GM12892 (cell line): ENCODE data around the gene METTL22.

Experiments
- DNase-seq: peaks from one replicate; pipeline ENCODE4 v3.0.0; 2011; ENCODE audit not compliant: insufficient read length
- FAIRE-seq: peaks from 2 replicates; lab custom pipeline; 2011; peaks lifted over from hg19 to GRCh38; lab: Jason Lieb, UNC
- POLR2A ChIP-seq: IDR thresholded peaks from 2 replicates; pipeline ENCODE4 v1.6.1; 2011; ENCODE audit warnings: low read depth, low read length, control low read depth
- POLR2AphosphoS5 ChIP-seq: IDR thresholded peaks from 2 replicates; pipeline ENCODE4 v1.6.1; 2011; ENCODE audit warnings: low read depth, low read length, control low read depth
- TAF1 ChIP-seq: IDR thresholded peaks from 2 replicates; pipeline ENCODE4 v1.6.1; 2011; ENCODE audit warnings: low read depth, mild to moderate bottlenecking, control low read depth, low read length, borderline replicate concordance

The METTL22 gene

DNA sequence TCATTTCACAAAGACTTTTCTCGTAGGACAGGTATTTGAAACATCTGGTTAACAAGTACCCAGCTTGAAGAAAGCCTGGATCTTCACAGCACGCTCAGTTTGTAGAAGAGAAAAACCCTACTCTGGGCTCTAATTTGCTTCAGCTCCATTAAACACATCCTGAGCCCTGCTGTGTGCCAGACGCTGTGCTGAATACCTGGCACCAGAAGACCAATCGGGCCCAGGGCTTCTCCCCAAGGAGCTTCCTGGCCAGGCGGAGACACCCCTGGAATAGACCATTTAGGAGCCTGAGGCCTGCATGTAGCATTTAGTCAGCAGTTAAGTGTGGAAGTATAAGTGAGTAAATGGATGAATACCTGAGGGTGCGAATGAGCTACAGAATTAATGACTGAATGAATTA lies 44.0 kb downstream of the METTL22 start:
- no peak for FAIRE-seq
- TF ChIP-seq POLR2AphosphoS5 (no peak), POLR2A (no peak), TAF1 (no peak)

DNA sequence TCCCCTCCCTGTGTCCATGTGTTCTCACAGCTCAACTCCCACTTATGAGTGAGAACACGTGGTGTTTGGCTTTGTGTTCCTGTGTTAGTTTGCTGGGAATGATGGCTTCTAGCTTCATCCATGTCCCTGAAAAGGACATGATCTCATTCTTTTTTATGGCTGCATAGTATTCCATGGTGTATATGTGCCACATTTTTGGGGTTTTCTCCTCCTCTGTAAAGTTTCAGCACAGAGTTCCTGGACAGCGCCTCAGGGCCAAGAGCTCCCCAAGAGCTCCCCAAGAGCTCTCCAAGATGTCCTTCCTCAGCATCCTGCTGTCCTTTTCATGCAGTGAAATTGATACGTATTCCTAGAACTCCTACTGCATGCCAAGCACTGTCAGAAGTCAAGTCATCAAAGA lies 46.0 kb downstream of the METTL22 start:
- FAIRE-seq: no peak
- TF ChIP-seq POLR2AphosphoS5 (no peak), POLR2A (no peak), TAF1 (no peak)
- DNase-seq: no peak

More for the DNA sequence above, 44.0 kb downstream of the METTL22 start:
- DNase-seq: no peak

DNA sequence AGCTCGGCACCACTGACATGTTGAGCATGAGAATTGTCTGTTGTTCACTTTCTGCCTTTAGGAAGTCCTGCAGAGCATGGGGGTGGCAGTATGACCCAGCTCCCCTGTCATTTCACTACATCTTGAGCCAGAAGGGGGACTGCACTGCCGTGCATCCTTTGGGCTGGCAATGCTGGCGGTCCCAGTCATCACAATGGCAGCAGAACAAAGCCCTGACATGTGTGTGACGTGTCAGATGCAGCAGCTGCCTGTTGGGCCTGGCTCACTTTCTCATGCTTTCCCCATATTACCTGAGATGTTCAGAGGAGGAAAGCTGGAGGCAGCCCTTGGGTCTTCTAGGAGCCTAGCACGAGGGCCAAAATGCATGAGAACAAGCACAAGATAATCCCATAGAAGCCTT lies 46.6 kb downstream of the METTL22 start:
- DNase-seq (no peak), FAIRE-seq (no peak)
- TF ChIP-seq TAF1 (no peak), POLR2AphosphoS5 (no peak)

DNA sequence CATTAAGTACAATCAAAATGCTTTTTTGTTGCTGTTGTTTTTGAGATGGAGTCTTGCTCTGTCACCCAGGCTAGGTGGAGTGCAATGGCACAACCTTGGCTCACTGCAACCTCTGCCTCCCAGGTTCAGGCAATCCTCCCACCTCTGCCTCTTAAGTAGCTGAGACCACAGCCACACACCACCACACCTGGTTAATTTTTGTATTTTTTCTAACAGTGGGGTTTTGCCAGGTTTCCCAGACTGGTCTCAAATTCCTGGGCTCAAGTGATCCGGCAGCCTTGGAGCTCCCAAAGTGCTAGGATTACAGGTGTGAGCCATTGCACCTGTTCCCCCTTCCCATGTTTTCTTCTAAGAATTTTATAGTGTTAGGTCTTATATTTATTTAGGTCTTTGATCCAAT lies 48.0 kb downstream of the METTL22 start:
- TF ChIP-seq POLR2AphosphoS5 (no peak), TAF1 (no peak), POLR2A (no peak)
- FAIRE-seq: no peak

DNA sequence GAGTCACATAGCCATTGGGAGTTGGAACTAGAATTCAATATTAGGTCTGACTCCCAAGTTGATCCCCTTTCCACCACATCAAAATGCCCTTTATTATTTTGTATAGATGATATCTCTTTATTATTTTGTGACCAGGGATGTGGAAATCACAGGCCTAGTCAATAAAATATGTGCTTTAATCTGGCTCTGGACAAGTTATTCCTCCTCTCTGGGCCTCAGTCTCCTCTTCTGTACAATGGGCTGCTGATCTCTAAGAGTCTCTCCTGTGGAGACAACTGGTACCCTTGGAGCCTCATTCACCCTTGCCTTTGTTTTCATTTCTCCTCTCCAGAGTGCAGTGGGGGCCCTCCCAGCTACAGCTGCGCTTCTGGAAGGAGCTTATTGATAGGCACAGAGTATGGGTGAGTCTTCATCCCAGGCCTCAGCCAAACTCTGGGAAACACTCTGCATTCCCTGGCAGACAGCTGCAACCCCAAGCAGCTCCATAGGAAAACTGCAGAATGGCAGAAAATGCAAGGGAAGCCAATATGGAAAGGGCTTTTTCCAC lies 48.6 kb downstream of the METTL22 start:
- TF ChIP-seq POLR2A (no peak), TAF1 (no peak), POLR2AphosphoS5 (no peak)
- DNase-seq: no peak
- no peak for FAIRE-seq

More for the DNA sequence above, 48.0 kb downstream of the METTL22 start:
- no peak for DNase-seq

DNA sequence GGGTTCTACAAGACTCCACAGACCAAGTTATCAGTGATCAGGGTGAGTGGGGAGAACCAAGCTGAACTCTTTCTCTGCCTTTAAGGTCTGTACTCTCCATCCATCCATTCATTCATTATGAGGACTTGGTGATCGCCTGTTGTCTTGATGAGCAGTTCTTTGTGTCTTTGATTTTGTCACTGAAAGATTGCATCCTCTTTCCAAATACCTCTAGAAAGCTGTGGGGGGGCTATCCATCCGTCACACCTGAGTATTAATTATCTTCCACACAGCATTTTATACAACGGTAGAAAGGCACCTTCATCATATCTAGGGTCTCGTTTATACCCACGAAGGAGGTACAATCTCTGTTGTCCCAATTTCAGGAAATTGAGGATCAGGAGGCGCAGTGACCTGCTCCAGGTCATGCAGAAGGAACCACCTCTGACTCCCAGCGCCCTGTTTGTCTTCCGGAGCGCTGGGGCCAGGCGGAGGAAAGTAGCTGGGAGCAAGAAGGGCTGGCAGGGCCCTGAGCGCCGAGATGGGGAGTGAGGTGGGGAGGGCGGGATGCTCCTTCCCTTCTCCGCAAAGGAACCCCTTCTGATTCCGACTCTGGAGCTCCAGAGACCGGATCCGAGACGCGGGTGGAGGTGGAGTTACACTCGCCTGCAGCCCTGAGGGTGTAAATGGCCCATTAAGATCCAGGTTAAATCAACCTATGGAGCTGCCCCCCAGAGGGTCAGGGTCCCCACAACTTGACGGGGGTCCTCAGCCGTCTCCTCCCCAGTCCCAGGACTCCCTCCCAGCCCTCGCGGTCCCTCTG lies 52.3 kb downstream of the METTL22 start:
- DNase-seq: no peak
- TF ChIP-seq POLR2AphosphoS5 (no peak), TAF1 (no peak), POLR2A (no peak)
- no peak for FAIRE-seq

DNA sequence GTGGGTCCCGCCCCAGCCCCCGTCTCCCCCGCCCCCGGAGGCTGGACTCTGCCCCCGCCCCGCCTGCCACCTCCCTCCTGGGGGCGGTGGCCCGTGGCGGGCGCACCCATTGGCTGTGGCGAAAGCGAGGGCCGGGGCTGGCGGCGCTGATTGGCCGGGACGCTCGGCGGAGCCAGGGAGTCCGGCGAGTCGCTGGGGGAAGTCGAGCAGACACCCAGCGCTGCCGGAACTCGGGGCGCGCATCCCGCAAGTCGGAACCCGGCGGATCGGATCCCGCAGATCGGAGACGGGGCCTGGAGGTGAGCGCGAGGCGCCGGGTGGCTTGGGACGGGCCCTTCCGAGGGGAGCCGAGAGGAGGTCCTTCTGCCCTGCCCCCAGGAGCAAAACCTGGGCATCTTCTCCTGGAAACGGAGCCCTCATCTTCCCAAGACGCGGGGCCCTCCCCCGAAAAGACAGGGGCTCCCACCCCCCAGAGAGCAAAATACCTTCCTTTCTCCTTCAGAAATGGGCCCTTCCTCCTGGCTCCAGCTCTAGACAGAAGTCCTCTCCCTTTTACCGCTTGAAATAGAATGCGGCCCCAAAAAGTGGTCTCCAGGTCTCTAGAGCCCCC lies 53.0 kb downstream of the METTL22 start, which contains the start of gene ABAT:
Gene ABAT (plus strand): TSS at position 205 of the 610 bp plus-strand sequence. CDS start 61,123 bp downstream, outside the sequence.
- peak; percentile 77 for FAIRE-seq
- DNase-seq: peak; percentile 98
- TF ChIP-seq POLR2A (peak; percentile 54; the same call in 1 of the 2 replicates), TAF1 (no peak), POLR2AphosphoS5 (no peak)

DNA sequence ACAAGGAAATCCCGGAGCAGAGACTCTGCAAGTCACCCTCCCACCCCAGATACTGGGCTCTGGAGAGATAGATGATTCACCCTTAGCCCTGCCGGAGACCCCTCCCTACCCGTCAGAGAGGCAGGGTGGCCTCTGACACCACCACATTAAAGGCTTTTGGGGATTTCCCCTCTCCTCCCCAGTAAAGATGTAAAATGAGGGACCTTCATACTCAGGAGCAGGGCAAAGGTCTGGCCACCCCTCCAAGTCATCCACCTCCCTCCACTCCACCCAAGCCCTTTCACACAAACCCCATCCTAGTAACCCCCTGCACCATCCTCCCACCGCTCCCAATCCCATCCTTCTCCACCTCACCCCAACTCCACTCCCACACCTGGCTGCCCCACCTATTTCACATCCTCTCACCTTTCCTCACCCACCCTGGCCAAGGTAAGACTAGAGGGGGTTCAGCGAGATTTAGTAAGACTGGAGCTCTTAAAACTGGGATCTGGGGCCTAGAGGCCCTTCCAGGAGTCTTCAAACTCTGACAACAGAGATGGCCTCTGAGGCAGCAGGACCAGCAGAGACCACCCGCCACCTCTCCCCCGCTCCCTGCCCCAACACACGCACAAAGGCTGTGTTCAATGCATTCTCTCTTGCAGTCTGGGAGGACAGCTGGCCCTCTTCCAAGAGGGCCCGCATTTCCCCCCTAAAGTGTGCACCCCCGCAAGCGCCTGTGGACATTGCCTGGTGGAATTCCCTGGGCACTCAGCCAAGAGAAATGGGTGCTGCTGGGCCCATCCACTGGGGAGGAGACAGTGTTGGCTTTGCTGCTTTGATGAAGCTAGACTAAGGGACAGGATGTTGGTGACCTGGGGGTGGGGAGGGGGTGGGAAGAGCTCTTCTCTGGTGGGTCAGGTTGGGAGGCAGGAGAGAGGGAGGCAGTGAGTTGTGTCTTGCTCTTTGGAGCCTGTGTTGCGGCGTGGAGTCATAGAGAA lies 54.0 kb downstream of the METTL22 start:
- TF ChIP-seq POLR2AphosphoS5 (no peak), TAF1 (no peak), POLR2A (no peak)
- DNase-seq: no peak
- no peak for FAIRE-seq

DNA sequence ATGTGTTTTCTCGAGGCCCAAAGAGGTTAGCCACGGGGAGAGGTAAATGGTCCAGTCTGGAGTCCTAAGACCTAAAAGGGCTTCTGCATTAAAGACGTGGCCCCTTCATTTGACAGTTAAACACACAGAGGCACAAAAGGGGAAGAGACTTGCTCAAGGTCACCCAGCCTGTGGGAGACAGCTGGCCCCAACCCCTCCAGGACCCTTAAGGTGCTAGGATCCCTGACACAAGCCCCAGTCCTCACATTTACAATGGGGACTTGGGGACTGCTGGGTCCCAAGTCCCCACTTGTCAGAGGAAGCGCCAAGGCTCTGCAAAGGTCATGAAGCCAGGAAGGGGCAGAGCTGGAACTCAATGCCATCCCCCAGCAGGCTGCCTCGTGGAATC lies 54.7 kb downstream of the METTL22 start:
- DNase-seq (no peak), FAIRE-seq (no peak)
- TF ChIP-seq POLR2A (no peak), POLR2AphosphoS5 (no peak), TAF1 (no peak)

DNA sequence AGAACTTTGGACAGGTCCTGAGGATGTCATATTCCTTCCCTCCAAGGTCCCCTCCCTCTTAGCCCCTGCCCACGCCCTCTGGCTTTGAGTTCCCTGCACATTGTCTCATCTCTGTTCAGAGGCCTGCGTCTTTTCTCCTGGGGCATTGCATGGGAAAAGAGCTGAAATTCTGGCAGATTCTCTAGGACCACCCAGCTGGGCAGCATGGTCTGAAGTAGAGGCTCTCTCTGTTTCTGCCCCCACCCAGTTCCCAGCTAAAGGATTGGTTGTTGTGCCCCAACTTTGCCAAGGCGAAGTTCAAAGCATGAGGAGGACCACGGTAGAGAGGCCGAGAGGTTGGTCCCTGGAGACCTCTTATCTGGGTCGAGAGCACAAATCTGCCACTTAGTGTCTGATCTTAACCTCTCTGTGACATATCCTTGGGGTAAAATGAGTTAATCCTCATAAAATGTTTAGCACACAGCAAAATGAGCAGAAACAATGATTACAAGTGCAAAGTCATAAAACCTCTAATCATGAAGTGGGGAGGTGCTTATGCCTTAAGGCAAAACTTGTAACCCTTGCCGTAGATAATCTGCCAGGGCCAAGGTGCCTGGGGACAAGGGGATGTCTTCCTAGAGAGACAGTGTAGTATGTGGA lies 55.4 kb downstream of the METTL22 start:
- FAIRE-seq (no peak), DNase-seq (no peak)
- TF ChIP-seq POLR2AphosphoS5: no peak
- TF ChIP-seq TAF1: no peak
- no peak for TF ChIP-seq POLR2A

DNA sequence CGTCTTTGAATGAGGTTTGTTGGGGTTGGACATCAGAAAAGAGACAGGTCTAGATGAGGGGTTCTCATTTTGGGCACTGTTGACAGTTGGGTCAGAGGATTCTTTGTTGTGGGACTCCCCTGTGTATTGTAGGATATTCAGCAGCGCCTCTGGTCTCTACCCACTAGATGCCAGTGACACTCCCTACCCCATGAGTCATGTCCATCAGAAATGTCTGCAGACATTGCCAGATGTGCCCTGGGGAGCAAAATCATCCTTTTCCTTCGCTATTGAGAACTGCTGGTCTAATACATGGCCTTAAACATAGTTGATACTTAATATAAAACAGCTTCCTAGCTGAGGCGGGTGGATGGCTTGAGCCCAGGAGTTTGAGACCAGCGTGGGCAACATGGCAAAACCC lies 56.0 kb downstream of the METTL22 start:
- DNase-seq: no peak
- no peak for TF ChIP-seq POLR2AphosphoS5
- no peak for TF ChIP-seq POLR2A
- no peak for FAIRE-seq
